NCI-H345 treated with DMSO at 0.1 percent for 48 hours (cell line): Measurements from ENCODE around the gene BACE2.
A peak's percentile ranks its signal among the peaks of the same experiment; 100 is the strongest.
"Not testable (repeated sequence)": the region's sequence is repeated elsewhere in the genome, so short reads cannot be mapped to it uniquely, and the experiment has no call there.

Experiments
- DNase-seq: peaks from one replicate; lab custom pipeline; 2025; ENCODE audit not compliant: unreplicated experiment; lab: John Stamatoyannopoulos, UW

BACE2 gene

DNA sequence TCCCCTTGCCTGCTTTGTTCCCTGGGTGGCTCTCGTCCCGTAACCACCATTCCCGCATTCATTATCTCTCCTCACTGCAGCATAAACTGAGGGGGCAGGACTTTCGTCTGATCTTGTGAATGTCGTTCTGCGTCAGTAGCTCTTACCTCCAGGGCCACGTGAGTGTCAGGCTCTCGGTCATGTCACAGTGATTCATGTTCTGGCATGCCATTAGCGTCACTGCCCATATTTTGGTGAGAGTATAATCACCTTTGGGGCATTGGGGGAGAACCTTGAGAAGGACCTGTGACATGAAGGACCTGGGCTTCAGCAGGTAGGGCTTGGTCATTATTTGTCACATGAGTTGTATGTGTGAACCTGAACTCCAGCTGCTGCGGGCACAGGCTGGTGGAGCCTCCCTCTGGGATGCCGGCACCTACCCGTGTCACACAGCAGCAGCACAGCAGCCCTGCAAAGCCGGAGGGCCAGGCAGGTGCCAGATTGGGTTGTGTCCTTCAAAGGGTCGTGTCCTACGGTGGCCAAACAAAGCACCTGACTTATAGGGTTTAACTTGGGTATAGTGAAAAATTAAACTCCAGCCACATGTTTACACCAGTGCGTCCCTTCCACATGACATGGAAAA, 68.5 kb downstream of the BACE2 start:
- DNase-seq, result no peak

DNA sequence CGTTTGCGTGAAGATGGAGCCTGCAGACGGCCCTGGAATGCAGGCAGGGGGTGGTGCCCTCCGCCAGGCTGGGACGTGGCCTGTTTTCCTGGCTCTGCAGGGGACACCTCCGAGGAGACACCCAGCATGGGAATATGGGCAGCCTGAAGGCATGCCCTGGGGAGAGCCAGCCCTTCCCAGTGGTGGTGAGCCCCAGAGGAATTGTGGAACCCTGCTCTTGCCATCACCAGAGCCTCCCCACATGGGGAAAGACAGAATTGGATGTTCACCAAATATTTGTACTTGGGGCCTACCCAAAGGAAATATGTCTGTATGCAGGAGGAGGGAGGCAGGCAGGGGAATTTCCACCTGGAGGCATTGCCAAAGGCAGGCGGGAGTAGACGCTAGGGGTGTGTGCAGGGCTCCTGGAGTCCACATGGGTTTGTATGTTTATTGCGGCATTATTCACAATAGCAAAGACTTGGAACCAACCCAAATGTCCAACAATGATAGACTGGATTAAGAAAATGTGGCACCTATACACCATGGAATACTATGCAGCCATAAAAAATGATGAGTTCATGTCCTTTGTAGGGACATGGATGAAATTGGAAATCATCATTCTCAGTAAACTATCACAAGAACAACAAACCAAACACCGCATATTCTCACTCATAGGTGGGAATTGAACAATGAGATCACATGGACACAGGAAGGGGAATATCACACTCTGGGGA, 70.3 kb downstream of the BACE2 start:
- DNase-seq, result not testable (repeated sequence)

DNA sequence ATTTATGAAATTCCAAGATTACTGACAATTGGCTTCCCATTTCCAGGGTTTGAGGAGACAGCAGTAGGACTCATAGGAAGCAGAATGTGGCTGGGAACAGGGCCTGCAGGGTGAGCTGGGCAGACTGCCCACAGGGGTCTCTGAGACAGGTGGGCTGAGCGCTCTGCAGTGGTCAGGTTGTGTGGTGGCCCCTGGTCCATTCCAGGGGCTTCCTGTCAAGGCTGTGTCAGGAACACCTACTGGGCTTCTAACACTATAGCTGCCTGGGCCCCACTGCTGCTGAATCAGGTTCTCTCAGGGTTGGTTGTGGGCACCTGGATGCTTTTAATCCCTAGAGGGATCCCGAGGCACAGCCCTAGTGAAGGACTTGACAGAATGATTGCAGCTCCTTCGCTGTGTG, 72.1 kb downstream of the BACE2 start:
- no peak for DNase-seq

DNA sequence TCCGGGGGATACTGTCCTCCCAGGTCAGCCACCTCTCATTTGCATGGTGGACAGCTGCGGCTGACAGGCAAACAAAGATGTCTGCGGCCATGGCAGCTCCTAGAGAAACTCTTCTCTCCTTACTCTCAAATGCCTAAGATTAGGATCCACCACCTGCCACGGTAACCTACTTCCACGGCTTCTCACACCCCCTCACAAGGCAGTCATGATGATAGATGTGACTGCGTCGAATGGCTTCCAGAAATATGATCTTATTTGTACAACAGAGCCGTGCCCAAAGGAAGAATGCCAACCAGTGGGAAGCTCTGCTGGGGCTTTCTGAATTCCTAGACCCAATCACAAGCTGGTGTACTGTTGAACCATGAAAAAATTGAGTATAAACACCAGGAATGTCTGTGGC, 73.4 kb downstream of the BACE2 start:
- no peak for DNase-seq

DNA sequence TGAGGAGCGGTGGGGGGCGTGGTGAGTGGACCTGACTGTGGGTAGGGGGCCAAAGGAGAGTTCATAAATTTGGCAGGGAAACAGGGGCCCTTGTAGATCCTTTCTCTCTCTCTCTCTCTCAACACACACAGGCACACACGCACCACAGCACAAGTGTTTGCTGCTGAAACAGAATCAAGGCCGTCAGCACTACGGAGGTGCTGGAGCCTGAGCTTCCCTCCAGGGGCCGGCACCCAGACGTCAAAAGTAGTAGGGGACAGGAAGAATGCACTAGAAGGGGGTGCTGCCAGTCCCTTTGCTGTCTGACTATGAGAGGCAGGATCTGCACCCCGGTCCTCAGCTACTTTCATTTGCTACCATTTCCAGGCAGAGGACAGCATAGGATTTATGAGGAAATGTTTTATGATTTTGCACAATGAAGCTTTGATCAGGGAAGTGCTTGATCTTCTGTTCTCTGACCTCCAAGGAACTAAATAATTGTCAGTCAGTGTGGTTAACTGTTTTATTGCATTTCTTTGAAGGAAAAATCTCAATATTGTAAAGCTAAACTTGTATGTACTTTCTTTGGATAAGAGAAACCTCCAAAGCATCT, 74.4 kb downstream of the BACE2 start:
- no peak for DNase-seq

DNA sequence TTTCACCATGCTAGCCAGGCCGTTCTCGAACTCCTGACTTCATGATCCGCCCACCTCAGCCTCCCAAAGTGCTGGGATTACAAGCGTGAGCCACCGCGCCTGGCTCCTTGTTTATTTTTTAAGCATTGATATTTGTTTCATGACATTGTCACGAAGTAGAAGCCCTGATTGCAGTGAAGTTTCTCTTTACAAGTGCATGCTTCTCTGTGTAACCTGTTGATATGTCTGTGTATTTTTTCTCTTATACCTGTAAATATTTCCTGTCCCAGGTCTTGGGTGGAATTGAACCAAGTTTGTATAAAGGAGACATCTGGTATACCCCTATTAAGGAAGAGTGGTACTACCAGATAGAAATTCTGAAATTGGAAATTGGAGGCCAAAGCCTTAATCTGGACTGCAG, 75.1 kb downstream of the BACE2 start:
- no peak for DNase-seq

DNA sequence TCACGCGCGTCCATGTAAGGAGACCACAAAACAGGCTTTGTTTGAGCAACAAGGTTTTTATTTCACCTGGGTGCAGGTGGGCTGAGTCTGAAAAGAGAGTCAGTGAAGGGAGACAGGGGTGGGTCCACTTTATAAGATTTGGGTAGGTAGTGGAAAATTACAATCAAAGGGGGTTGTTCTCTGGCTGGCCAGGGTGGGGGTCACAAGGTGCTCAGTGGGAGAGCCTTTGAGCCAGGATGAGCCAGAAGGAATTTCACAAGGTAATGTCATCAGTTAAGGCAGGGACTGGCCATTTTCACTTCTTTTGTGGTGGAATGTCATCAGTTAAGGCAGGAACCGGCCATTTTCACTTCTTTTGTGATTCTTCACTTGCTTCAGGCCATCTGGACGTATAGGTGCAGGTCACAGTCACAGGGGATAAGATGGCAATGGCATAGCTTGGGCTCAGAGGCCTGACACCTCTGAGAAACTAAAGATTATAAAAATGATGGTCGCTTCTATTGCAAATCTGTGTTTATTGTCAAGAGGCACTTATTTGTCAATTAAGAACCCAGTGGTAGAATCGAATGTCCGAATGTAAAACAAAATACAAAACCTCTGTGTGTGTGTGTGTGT, 76.4 kb downstream of the BACE2 start:
- DNase-seq, result not testable (repeated sequence)

DNA sequence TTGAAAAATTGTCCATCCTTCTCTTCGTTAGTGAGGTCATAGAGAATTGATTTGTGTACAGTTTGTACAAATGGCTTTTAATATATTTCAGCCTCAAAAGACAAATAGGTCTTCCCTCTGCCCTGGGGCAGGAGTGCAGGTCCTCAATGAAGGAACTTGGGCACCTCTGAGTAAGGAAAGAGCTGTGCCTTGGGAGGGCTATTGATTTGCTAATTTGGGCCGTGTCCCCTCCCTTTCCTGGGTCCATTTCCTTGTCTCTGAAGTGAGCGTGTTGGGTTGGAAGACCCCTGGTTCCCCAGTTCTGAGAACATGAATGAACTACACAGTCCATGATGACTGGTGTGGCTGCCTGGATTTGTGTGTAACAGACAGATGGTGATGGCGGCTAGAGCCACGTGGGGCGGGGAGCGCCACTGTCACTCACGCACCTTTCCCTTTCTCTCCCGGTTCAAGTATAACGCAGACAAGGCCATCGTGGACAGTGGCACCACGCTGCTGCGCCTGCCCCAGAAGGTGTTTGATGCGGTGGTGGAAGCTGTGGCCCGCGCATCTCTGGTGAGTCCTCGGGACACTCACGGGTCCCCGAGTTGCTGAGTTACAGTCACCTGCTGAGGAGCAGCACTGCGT, 77.7 kb downstream of the BACE2 start:
- no peak for DNase-seq

DNA sequence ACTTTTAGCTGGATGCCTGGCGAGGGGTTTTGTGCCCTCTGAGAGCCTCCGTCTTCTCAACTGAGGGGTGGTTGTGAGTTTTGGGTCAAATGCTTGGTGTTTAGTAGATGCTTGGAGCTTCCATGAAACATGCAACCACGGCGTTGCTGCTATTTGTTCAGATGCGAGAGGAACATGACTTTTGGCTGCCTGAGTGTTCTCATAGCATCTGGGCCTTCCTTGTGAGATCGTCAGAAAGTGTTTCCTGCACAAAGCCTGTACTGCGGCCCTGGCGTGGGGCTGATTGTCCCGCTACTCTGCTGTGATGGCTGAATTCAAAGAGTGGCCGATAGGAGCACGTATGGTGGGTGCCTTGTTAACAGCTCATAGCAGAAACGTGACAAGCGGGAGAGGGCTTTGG, 78.8 kb downstream of the BACE2 start:
- no peak for DNase-seq

DNA sequence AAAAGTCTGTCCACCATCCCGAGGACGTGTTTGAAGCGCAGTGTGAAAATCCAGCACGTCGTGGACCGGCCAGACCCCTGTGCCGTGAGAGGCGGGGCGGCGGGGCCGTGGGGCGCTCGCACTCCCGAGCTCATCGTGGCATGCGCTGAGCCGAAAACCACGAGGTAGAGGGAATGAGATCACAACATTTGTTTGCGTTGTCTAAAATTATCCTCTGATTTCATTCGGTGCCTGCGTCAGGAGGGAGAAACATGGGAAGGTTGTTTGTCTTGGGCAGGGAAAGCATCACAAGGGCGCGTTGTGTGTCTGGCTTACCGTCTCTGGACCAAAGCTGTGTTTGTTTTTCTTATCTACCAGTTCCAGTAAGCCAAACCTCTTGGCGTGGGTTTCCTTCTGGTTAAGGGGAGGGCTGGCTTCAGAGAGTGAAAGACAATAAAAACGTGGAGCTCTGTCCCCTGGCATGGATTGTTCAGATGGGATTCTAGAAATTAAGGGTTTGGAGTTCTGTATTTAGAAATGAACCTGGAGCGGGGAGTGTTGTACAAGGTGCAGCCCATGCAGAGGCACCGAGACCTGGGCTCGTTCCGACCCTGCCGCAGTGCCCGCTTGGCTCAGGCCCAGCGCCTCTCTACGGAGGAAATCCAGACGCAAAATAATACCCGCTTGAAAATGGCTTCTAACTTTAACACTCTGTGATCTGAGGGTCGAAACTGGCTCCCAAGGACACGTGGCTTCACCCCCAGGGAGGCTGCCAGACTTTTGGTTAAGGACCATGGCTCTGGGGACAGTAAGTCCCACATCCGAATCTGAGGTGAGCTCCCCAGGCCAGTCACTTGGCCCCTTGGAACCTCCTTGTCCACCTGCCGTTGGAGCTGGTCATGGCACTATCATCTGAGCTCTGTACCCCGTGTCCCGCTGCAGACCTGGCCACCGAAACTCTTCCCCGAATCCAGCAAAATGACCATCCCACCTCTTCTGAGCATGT, 79.9 kb downstream of the BACE2 start:
- DNase-seq, result no peak

DNA sequence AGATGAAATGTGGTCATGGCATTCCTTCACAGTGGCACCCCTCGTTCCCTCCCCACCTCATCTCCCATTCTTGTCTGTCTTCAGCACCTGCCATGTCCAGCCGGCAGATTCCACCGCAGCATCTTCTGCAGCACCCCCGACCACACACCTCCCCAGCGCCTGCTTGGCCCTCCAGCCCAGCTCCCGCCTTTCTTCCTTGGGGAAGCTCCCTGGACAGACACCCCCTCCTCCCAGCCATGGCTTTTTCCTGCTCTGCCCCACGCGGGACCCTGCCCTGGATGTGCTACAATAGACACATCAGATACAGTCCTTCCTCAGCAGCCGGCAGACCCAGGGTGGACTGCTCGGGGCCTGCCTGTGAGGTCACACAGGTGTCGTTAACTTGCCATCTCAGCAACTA, 81.5 kb downstream of the BACE2 start:
- DNase-seq, result no peak

DNA sequence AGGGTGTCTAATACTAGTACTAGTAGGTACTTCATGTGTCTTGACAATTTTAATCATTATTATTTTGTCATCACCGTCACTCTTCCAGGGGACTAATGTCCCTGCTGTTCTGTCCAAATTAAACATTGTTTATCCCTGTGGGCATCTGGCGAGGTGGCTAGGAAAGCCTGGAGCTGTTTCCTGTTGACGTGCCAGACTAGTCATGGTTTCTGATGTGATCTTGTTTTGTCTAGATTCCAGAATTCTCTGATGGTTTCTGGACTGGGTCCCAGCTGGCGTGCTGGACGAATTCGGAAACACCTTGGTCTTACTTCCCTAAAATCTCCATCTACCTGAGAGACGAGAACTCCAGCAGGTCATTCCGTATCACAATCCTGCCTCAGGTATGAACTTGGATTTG, 82.6 kb downstream of the BACE2 start:
- DNase-seq, result no peak

DNA sequence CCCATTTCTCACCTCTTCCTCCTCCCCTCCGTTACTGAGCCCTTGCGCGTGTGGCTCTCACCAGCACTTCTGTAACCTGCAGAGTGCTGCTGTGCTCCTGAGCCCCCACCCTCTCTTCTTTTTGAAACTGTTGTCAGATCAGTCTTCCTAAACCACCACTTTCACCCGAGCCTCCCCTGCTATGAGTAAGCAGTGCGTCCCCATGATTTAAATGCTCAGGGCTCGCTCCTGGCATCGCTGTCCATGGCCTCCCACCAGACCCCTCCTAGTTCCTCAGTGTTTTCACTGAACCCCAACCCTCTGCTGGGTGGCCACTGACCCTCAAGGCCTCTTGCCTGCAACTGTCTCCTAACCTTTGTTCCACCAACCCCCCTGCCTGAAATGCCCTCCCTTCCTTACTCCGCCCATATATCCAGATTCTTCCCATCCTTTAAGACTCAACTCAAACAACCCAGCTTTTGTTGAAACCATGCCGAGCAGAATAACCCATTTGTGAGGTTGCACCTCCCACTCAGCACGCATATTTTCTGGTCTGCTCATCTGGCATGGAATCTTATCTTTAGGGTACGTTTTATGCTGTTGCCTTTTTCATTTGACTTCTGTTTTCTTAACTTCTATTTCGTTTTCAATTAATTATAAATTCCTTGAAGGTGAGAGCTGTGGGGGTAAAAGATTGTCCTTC, 84.1 kb downstream of the BACE2 start:
- DNase-seq, result no peak

DNA sequence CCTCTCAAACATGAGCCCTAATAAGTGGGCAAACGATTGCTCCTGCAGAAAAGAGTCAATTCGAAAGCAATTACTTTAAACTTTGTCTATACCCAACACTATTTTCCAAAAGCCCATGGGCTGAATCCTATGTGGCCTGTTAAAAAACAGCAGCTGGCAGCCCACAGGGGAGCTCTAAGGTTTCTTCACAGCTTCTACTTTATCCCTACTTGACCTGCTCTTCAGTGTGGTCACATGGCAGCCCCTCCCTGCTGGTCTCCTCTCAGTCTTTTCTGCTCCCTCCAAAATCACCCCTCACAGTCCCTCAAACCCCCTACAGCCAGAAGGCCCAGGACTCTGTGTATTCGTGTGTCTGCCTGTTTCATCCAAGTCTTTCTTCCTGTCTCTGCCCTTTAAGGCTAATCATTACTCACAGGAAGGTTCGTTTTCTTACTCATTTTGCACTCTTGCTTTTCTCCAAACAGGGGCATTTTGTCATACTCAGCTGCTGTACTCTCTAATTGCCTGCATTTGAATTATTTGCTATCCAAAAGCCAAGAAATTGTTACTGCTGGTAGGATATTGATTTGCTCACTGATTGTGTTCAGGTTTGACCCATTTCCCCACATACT, 86.2 kb downstream of the BACE2 start:
- no peak for DNase-seq

DNA sequence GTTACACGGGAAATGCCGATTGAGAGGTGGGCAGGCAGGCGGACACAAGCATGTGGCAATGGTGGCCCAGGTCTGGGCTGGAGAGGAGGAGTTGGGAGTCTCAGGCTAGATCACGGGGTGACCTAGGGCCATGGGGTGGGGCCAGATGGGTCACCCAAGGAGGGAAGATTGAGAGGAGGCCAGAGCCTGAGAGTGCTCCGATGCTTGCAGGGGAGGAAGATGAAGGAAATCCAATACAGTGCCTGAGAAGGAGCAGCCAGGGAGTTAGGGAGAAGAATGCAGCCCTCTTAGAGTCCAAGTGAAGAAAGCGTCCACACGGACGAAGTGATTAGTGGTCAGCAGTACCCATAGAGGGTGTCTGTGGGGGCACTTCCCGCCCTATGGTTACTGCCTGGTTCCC, 87.2 kb downstream of the BACE2 start:
- DNase-seq, result no peak

DNA sequence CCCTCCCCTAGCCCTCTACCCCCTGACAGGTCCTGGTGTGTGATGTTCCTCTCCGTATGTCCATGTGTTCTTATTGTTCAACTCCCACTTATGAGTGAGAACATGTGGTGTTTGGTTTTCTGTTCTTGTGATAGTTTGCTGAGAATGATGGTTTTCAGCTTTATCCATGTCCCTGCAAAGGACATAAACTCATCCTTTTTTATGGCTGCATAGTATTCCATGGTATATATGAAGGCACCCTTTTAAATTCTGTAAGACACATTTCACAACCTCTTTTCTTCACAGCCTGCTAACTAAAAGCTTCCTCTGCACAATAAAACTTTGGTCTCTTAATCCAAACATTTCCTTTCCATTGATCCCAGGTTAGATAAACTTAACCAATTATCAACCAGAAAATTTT, 88.3 kb downstream of the BACE2 start:
- not testable (repeated sequence) for DNase-seq

DNA sequence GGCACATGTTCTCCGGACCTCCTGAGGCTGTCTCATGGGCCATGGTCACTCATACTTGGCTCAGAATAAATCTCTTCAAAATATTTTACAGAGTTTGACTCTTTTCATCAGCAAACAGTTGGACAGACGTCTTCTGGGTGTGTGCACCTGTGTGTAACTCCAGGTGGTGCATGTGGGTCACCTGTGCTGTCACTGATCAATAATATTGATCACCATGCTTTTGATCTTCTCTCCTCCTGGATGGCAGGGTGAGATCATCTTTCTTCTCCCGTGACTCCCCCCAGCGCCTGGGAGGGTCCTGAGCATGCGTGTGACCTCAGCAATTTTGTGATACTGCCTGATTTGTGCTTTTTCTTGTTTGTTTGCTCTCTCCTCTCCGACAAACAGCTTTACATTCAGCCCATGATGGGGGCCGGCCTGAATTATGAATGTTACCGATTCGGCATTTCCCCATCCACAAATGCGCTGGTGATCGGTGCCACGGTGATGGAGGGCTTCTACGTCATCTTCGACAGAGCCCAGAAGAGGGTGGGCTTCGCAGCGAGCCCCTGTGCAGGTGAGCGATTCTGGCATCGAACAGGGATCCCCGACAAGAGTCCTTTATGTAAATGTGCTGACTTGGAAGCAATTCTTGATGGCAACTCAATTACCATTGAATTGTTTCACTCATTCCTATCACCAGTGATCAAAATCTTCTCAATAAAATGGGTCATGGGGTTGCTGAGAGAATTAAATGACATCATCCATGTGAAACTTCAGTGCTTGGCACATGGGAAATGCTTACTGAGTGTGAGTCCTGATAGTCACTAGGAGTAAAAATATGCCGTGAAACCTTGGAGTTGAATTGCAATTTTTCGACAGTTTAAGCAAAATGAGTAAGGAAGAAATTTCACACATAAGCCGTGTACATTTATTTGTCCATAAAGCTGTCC, 89.1 kb downstream of the BACE2 start:
- no peak for DNase-seq

DNA sequence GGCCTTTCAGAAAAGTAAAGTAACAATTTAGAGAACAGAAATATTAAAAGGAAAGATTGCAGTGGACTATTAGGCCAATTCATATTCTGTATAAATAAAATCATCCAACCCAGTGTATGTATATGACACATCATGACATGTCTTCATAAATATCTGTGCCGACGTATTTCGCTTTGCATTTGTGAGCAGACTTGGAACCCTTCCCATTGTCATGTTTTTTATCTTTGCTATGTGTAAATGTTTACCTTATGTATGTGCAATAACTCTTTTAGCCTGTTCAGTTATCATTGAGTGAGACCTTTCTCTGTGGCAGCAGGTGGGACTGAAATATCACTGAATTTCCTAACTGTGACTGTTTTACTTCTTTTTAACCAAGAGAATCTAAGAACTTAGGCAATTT, 90.7 kb downstream of the BACE2 start:
- peak; percentile 6 for DNase-seq
